ENCODE data around the gene TXLNB.
"Not testable (repeated sequence)": the region's sequence is repeated elsewhere in the genome, so short reads cannot be mapped to it uniquely, and the experiment has no call there.

Gene TXLNB

GRCh38 chr6:139311831-139312230, 20.0 kb upstream of the TXLNB start:
- no peak for DNase-seq (ENCODE audit: low spot score)

- DNase-seq (ENCODE audit: low spot score): no peak
These were observed 17.3 kb upstream of the TXLNB start for GRCh38 chr6:139308936-139309603.

GRCh38 chr6:139308286-139308916, 16.6 kb upstream of the TXLNB start:
- no peak for DNase-seq (ENCODE audit: low spot score)

- DNase-seq (ENCODE audit: low spot score): no peak
These were observed 14.6 kb upstream of the TXLNB start for GRCh38 chr6:139306291-139306981.

GRCh38 chr6:139303185-139303584, 11.4 kb upstream of the TXLNB start:
- no peak for DNase-seq (ENCODE audit: low spot score)

- no peak for DNase-seq (ENCODE audit: low spot score)
These were observed 6.1 kb upstream of the TXLNB start for GRCh38 chr6:139297921-139298320.

- no peak for DNase-seq (ENCODE audit: low spot score)
These were observed 5.1 kb upstream of the TXLNB start for GRCh38 chr6:139296927-139297326.

- no peak for DNase-seq (ENCODE audit: low spot score)
These were observed 4.1 kb upstream of the TXLNB start for GRCh38 chr6:139295901-139296300.

GRCh38 chr6:139294090-139294489, 2.3 kb upstream of the TXLNB start:
- peak; percentile 14 for DNase-seq (ENCODE audit: low spot score)

- not testable (repeated sequence) for DNase-seq (ENCODE audit: low spot score)
These were observed 1.4 kb upstream of the TXLNB start for GRCh38 chr6:139293230-139293629.

- peak; percentile 75 for DNase-seq (ENCODE audit: low spot score)
These were observed 949 bp downstream of the TXLNB start for GRCh38 chr6:139290787-139291311.

- DNase-seq (ENCODE audit: low spot score): no peak
These were observed 2.6 kb downstream of the TXLNB start for GRCh38 chr6:139289233-139289632.

- no peak for DNase-seq (ENCODE audit: low spot score)
These were observed 3.2 kb downstream of the TXLNB start for GRCh38 chr6:139288496-139289040.

GRCh38 chr6:139287868-139288267, 3.9 kb downstream of the TXLNB start:
- no peak for DNase-seq (ENCODE audit: low spot score)

- not testable (repeated sequence) for DNase-seq (ENCODE audit: low spot score)
These were observed 5.4 kb downstream of the TXLNB start for GRCh38 chr6:139286438-139286837.

GRCh38 chr6:139285590-139285989, 6.2 kb downstream of the TXLNB start:
- DNase-seq (ENCODE audit: low spot score): no peak

- no peak for DNase-seq (ENCODE audit: low spot score)
These were observed 7.0 kb downstream of the TXLNB start for GRCh38 chr6:139284789-139285188.

- no peak for DNase-seq (ENCODE audit: low spot score)
These were observed 9.1 kb downstream of the TXLNB start for GRCh38 chr6:139282684-139283083.

- no peak for DNase-seq (ENCODE audit: low spot score)
These were observed 13.6 kb downstream of the TXLNB start for GRCh38 chr6:139278190-139278589.

- no peak for DNase-seq (ENCODE audit: low spot score)
These were observed 14.2 kb downstream of the TXLNB start for GRCh38 chr6:139277587-139277986.

- no peak for DNase-seq (ENCODE audit: low spot score)
These were observed 14.6 kb downstream of the TXLNB start for GRCh38 chr6:139277161-139277560.

- no peak for DNase-seq (ENCODE audit: low spot score)
These were observed 16.3 kb downstream of the TXLNB start for GRCh38 chr6:139275279-139276055.
